ENCODE measurements around the gene DENND1B. TPM values are rescaled to one million over a fixed set of nuclear protein-coding genes. Genes with fewer than 3 reads are reported as not detected.
"Not testable (repeated sequence)": the region's sequence is repeated elsewhere in the genome, so short reads cannot be mapped to it uniquely, and the experiment has no call there.

Gene DENND1B
- total RNA-seq, 1 experiment from 2014 or later, result 14.1 TPM

- ChIA-PET POLR2A (ENCODE audit: unreplicated experiment) (no interaction called here), CTCF (no interaction called here)
- no peaks in the 10 kb centered on the region for H3K79me2 ChIP-seq (ENCODE audit: low read depth)
- no peak overlapping the region for H3K27ac ChIP-seq
- no peaks in the 10 kb centered on the region for H3K36me3 ChIP-seq (ENCODE audit: low read depth)
- H3F3A ChIP-seq (ENCODE audit: insufficient read depth, low read depth), result no peaks in the 10 kb centered on the region
- no peaks in the 10 kb centered on the region for H3K27me3 ChIP-seq (ENCODE audit: insufficient read depth, low read depth)
- DNase-seq, result no peak
- BruUV-seq (replicated peaks), result no TSS peak
- no peaks in the 10 kb centered on the region; the same call in 1 of the 2 replicates for H3K9me3 ChIP-seq (ENCODE audit: insufficient read depth, low read depth)
- no peaks in the 10 kb centered on the region for H4K20me1 ChIP-seq (ENCODE audit: insufficient read depth)
- intact Hi-C loops (cut with micrococcal nuclease; ENCODE audit: unreplicated experiment), result no loop called here
- no peak overlapping the region for H2AFZ ChIP-seq
- no peaks in the 10 kb centered on the region for H3K9me2 ChIP-seq (ENCODE audit: insufficient read depth)
- TF ChIP-seq CTCF (conservative IDR thresholded peaks at IDR 0.05) (no peak), EZH2 (IDR thresholded peaks at IDR 0.05; ENCODE audit: low read depth) (no peak)
- no peak overlapping the region for H3K4me2 ChIP-seq
- H3K4me1 ChIP-seq (replicated peaks; ENCODE audit: insufficient read depth), result no peaks in the 10 kb centered on the region
- H3K4me3 ChIP-seq, result no peak overlapping the region
Observed at GRCh38 chr1:197577580-197577979, 197.7 kb downstream of the DENND1B start.

- H3K4me2 ChIP-seq; intact Hi-C loops (cut with micrococcal nuclease; ENCODE audit: unreplicated experiment); POLR2A ChIA-PET (ENCODE audit: unreplicated experiment); H2AFZ ChIP-seq; H3K9me2 ChIP-seq (ENCODE audit: insufficient read depth); H3K4me3 ChIP-seq; CTCF ChIA-PET; H4K20me1 ChIP-seq (ENCODE audit: insufficient read depth); H3K36me3 ChIP-seq (ENCODE audit: low read depth); H3F3A ChIP-seq (ENCODE audit: insufficient read depth, low read depth); H3K4me1 ChIP-seq (replicated peaks; ENCODE audit: insufficient read depth); DNase-seq; H3K27me3 ChIP-seq (ENCODE audit: insufficient read depth, low read depth); H3K9me3 ChIP-seq (ENCODE audit: insufficient read depth, low read depth); H3K27ac ChIP-seq; BruUV-seq (replicated peaks); H3K79me2 ChIP-seq (ENCODE audit: low read depth): not testable (repeated sequence)
Observed at GRCh38 chr1:197575531-197575930, 199.7 kb downstream of the DENND1B start.

GRCh38 chr1:197572169-197572568, 203.1 kb downstream of the DENND1B start:
- no peaks in the 10 kb centered on the region for H3K9me2 ChIP-seq (ENCODE audit: insufficient read depth)
- H2AFZ ChIP-seq, result no peak overlapping the region
- no TSS peak for BruUV-seq (replicated peaks)
- H3K27ac ChIP-seq, result no peak overlapping the region
- no peak overlapping the region for H3K4me2 ChIP-seq
- H3K4me3 ChIP-seq, result no peak overlapping the region
- no peaks in the 10 kb centered on the region for H4K20me1 ChIP-seq (ENCODE audit: insufficient read depth)
- H3K4me1 ChIP-seq (replicated peaks; ENCODE audit: insufficient read depth), result no peaks in the 10 kb centered on the region
- TF ChIP-seq CTCF (conservative IDR thresholded peaks at IDR 0.05) (no peak), EZH2 (IDR thresholded peaks at IDR 0.05; ENCODE audit: low read depth) (no peak)
- no peak for DNase-seq
- H3K27me3 ChIP-seq (ENCODE audit: insufficient read depth, low read depth), result no peaks in the 10 kb centered on the region
- CTCF ChIA-PET, result no interaction called here
- POLR2A ChIA-PET (ENCODE audit: unreplicated experiment), result no interaction called here
- no peaks in the 10 kb centered on the region for H3F3A ChIP-seq (ENCODE audit: insufficient read depth, low read depth)
- no peaks in the 10 kb centered on the region for H3K36me3 ChIP-seq (ENCODE audit: low read depth)
- peaks cover 12% of the 10 kb centered on the region for H3K9me3 ChIP-seq (ENCODE audit: insufficient read depth, low read depth)
- intact Hi-C loops (cut with micrococcal nuclease; ENCODE audit: unreplicated experiment), result no loop called here
- no peaks in the 10 kb centered on the region for H3K79me2 ChIP-seq (ENCODE audit: low read depth)

GRCh38 chr1:197567442-197567841, 207.8 kb downstream of the DENND1B start:
- Histone ChIP-seq H3K4me1 (replicated peaks; ENCODE audit: insufficient read depth) (no peaks in the 10 kb centered on the region), H3K4me3 (no peak overlapping the region), H3K4me2 (no peak overlapping the region), H3K79me2 (ENCODE audit: low read depth) (no peaks in the 10 kb centered on the region), H3F3A (ENCODE audit: insufficient read depth, low read depth) (no peaks in the 10 kb centered on the region), H4K20me1 (ENCODE audit: insufficient read depth) (no peaks in the 10 kb centered on the region), H2AFZ (no peak overlapping the region), H3K27me3 (ENCODE audit: insufficient read depth, low read depth) (no peaks in the 10 kb centered on the region), H3K36me3 (ENCODE audit: low read depth) (peaks cover 9% of the 10 kb centered on the region; the same call in 1 of the 2 replicates), H3K9me2 (ENCODE audit: insufficient read depth) (no peaks in the 10 kb centered on the region), H3K27ac (no peak overlapping the region), H3K9me3 (ENCODE audit: insufficient read depth, low read depth) (peaks cover 12% of the 10 kb centered on the region)
- intact Hi-C loops (cut with micrococcal nuclease; ENCODE audit: unreplicated experiment), result no loop called here
- no peak for DNase-seq
- POLR2A ChIA-PET (ENCODE audit: unreplicated experiment), result no interaction called here
- BruUV-seq (replicated peaks), result no TSS peak
- CTCF ChIA-PET, result no interaction called here
- TF ChIP-seq CTCF (conservative IDR thresholded peaks at IDR 0.05), result no peak
- TF ChIP-seq EZH2 (IDR thresholded peaks at IDR 0.05; ENCODE audit: low read depth), result no peak
